HG02588 (cell line): ENCODE data around the gene CABP1.
A peak's percentile ranks its signal among the peaks of the same experiment; 100 is the strongest.

ENCODE experiments used
- ATAC-seq: cut with Tn5 transposase; IDR thresholded peaks from one replicate; pipeline ENCODE4 v1.9.1; 2021; ENCODE audit warnings: mild to moderate bottlenecking, moderate library complexity; ENCODE audit not compliant: unreplicated experiment

Gene CABP1

DNA sequence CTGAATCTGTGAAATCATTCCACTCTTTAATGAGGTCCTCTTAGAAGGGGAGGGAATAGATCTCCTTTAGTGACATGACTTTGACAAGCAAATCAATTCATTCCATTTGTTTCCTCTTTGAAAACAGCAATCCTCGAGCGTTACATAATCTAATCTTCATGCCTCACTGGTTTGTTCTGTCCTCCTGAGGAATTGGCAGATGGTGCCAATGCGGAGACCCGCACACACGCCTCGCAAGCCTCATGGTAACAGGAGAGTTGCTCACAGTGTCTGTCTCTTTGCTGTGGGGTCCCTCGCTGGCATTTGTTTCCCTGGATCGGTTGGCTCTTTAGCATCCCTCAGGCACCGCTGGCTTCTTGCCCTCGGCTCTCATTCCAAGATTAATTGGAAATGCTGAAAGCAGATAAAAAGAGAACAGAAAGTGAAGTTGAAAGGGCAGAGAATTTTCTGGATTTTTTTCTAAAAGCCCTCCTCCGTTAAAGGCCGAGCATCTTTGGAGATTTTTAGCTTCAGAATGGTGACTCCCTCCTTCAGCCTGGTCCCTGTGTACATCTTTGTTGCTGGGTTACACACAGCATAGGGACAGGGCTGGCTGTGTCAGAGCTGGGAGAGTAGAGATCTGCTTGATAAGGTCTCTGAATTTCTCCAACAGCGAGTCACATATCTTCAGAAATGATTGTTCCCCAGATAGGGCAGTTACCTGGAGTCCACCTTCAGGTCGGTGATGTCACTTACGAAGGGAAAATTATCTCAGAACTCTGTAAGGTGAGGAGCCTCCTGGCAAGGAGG lies 10.1 kb upstream of the CABP1 start:
- no peak for ATAC-seq

GRCh38 chr12:120631097-120631496 lies 9.3 kb upstream of the CABP1 start:
- ATAC-seq, result no peak

DNA sequence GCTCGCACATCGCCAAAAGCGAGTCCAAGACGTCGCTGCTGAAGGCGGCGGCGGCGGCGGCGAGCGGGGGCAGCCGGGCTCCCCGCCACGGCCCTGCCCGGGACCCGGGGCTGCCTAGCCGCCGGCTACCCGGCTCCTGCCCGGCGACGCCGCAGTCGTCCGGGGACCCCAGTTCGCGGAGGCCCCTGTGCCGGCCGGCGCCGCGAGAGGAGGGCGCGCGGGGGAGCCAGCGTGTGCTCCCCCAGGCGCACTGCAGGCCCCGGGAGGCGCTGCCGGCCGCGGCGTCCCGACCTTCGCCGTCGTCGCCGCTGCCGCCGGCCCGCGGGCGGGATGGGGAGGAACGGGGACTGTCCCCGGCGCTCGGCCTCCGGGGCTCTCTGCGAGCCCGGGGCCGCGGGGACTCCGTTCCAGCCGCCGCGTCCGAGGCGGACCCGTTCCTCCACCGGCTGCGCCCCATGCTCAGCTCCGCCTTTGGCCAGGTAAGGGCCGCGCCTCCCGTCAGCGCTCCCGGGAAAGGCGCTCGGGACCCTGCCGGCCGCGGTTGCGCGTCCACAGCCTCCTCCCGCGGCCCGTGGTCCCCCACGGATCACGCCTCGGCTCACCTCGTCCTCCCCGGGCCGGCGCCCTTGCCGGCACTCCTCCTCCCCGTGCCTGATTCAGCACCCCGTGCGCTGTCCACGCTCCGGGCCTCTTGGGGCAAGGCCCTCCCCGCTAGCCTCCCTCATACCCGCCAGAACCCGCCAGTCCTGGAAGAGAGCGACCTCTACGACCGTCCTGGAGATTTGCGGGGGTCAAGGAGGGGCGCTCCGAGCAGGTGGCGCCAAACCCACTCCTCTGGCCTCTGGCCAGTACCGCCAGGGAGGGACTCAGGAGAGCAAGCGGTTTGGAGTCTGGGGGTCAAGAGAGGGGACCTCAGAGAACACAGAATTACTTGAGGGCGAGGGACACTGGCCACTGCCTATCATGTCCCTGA lies 721 bp downstream of the CABP1 start:
- ATAC-seq, result peak; percentile 34

GRCh38 chr12:120642121-120642520 lies 1.7 kb downstream of the CABP1 start:
- ATAC-seq, result no peak

- no peak for ATAC-seq
These were observed 2.4 kb downstream of the CABP1 start for GRCh38 chr12:120642826-120643225.

DNA sequence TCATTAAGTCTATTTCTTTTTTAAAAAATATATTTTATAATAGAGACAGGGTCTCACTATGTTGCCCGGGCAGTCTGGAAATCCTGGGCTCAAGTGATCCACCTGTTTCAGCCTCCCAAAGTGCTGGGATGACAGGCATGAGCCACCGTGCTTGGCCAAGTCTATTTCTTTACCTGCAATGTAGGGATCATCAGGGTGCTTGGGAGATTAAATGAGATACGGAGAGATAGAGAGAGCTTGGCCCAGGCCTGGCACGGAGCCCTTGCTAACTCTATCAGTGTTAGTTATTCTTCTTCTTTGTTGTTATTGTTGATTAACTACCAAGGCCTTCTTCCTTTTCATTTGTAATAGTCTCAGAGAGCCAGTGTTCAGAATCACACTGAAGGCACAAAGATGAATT lies 3.1 kb downstream of the CABP1 start:
- no peak for ATAC-seq

DNA sequence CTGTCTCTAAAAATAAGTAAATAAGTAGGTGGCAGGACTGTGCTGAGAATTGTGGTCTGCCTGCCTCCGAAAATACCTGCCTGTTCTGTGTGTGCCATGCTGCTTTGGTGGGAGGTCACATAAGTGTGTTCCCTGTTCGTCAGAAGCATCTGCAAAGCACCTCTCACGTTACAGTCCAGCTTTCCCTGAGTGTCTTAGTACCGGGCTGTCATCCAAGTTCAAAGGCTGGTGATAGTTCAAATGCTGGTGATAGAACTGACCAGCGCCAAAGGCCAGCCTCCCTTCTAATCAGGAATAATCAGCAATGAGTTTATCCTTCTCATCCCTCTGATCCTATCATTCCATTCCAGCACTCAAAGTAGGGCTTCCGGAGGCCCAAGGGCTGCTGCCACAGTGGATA lies 5.6 kb downstream of the CABP1 start:
- ATAC-seq, result no peak

GRCh38 chr12:120647375-120647755 lies 6.9 kb downstream of the CABP1 start:
- ATAC-seq, result no peak

- ATAC-seq, result no peak
These were observed 9.2 kb downstream of the CABP1 start for GRCh38 chr12:120649442-120650232.

DNA sequence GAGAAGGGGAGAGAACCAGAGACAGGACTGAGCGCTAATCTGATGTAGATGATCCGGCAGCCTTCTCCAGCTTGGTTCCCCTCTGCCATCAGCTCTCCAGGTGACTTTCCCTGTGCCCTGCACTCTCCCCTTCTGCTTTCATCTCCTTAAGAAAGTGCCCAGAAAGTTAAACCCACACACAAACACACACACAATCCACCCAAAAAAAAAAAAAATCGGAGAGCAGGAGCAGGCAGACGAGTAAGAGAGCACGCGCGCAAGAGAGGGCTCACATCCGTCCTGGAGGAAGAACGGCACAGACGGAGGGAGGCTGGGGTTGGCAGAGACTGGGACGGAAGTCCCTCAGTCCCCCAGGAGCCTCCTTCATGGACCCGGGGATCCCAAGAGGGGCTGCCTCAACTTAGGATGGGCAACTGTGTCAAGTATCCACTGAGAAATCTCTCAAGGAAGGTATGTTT lies 9.8 kb downstream of the CABP1 start:
- no peak for ATAC-seq

DNA sequence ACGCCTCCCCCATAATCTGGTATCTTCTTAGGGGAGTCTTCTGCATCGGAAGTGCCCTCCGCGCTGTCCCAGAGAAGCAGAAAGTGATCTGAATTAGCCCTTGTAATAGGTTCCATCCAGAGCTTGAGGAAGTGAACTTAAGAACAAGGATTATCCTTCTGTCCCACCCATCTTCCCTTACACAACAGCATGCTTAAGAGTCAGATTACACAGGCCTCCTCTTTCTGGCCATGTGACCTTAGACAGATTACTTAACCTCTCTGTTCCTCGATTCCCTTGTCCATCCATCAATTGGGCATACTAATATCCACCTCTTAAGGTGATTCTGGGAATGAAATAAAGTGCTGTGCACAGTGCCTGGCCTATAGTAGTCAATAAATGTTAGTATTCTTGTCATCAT lies 11.4 kb downstream of the CABP1 start:
- ATAC-seq, result no peak

- ATAC-seq, result no peak
These were observed 12.4 kb downstream of the CABP1 start for GRCh38 chr12:120652656-120653435.

DNA sequence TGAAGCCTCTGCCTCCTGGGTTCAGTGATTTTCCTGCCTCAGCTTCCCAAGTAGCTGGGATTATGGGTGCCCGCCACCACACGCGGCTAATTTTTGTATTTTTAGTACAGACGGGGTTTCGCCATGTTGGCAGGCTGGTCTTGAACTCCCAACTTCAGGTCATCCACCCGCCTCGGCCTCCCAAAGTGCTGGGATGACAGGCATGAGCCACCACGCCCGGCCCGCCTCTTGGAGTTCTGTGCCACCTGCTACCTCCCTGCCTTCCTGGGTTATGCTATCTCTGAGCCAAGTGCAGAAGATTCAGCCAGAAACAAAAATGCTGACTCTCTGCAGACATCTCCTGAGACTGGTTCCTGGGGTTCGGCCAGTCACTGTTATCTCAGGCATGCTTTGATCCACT lies 13.2 kb downstream of the CABP1 start:
- ATAC-seq, result no peak

DNA sequence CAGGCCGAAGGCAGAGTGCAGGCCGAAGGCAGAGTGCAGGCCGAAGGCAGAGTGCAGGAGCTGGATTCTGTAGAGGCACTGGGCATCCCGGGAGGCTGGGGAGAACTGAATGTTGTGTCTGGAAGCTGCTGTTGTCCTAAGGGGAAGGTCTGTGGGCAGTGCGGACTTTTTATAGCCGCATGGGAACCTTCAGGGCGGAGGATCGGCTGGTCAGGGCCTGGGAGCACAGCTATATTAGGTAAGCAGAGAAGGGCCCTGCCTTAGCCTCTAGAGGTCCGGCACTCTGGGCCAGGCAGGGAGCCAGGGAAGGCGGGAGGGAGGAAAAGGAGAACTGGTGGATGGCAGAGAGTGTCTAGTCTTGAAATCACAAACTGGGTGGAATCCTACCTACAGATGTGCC lies 14.2 kb downstream of the CABP1 start:
- ATAC-seq, result no peak

DNA sequence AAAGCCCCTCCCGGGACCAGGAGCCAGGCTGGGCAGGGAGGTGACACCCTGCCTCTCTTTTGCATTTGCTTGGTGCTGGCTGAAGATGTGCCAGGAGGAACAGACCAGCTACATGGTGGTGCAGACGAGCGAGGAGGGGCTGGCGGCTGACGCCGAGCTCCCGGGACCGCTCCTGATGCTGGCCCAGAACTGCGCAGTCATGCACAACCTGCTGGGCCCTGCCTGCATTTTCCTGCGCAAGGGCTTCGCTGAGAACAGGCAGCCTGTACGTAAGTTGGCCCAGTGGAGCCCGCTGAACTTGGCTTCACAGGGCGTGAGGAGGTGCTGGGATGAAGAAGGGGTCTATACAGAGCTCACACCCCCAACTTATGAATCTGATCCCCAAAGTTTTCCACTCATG lies 15.6 kb downstream of the CABP1 start:
- no peak for ATAC-seq

GRCh38 chr12:120658286-120659150 lies 18.1 kb downstream of the CABP1 start:
- ATAC-seq, result no peak

DNA sequence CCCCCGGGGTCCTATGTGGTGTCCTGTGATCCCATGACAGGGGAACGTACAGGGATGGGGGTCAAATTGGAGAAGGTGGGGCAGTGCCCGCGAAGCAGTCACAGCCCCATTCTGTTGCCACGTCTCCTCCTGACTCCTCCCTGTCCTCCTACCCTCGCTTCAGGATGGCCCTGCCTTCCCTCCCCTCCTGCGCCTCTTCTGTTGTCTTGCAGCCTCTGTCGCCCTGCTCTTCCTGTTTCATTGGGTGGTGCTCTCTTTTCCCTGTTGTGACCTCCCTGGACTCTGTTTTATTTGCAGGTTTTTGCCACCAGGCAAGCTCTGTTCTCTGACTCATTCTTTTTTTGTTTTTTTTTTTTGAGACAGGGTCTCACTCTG lies 18.7 kb downstream of the CABP1 start:
- ATAC-seq, result no peak

- no peak for ATAC-seq
These were observed 21.0 kb downstream of the CABP1 start for GRCh38 chr12:120661432-120661831.

DNA sequence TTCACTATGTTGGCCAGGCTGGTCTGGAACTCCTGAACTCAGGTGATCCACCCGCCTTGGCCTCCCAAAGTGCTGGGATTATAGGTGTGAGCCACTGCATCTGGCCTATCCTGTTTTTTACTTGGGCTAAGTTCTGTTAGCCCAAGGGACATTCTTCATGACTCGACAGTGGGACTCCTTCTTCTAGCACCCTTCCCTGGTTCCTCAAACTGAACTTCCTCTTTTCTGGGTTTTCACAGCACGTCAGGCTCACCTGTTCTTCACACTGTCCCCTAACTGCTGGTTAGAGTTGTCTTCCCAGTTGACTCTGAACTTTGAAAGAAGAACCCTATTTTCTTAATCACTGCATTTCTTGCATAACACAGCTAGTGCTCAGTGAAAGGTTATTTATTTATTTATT lies 22.5 kb downstream of the CABP1 start:
- no peak for ATAC-seq
